Endodermal cell (in vitro differentiated cells): ENCODE data around the gene GAA. TPM values are rescaled to one million over a fixed set of nuclear protein-coding genes. Genes with fewer than 3 reads are reported as not detected.

Experiments
- DNase-seq: peaks from one replicate; pipeline ENCODE4 v3.0.0-alpha.2; 2017
- H3K27ac ChIP-seq: 2 replicates; pipeline ENCODE4 v1.5.1; 2013; ENCODE audit warnings: mild to moderate bottlenecking, low read depth, low read length, moderate library complexity
- H3K27me3 ChIP-seq: 2 replicates; pipeline ENCODE4 v1.6.1; 2013; ENCODE audit warnings: mild to moderate bottlenecking, low read length, moderate library complexity; ENCODE audit not compliant: insufficient read depth, control insufficient read depth, poor library complexity, severe bottlenecking
- H3K36me3 ChIP-seq: 2 replicates; pipeline ENCODE4 v1.7.0; 2013; ENCODE audit warnings: mild to moderate bottlenecking, low read length, moderate library complexity; ENCODE audit not compliant: control insufficient read depth, insufficient read depth
- H3K4me1 ChIP-seq: one replicate; pipeline ENCODE4 v1.7.0; 2013; ENCODE audit warnings: low read length; ENCODE audit not compliant: control insufficient read depth, insufficient read depth
- H3K4me3 ChIP-seq: 2 replicates; pipeline ENCODE4 v1.5.1; 2013; ENCODE audit warnings: mild to moderate bottlenecking, low read length, moderate library complexity
- H3K9ac ChIP-seq: 2 replicates; pipeline ENCODE4 v1.6.1; 2013; ENCODE audit warnings: mild to moderate bottlenecking, low read length, moderate library complexity; ENCODE audit not compliant: poor library complexity, severe bottlenecking; ENCODE audit errors: extremely low read depth
- H3K9me3 ChIP-seq: 2 replicates; pipeline ENCODE4 v1.6.1; 2013; ENCODE audit warnings: mild to moderate bottlenecking, low read length, moderate library complexity; ENCODE audit not compliant: control insufficient read depth
- H3K27ac Mint-ChIP-seq: 2 replicates; pipeline ENCODE4 v1.8.0; 2020; ENCODE audit warnings: mixed read lengths
- H3K27me3 Mint-ChIP-seq: 2 replicates; pipeline ENCODE4 v1.8.0; 2021; ENCODE audit warnings: mild to moderate bottlenecking, mixed read lengths; ENCODE audit not compliant: insufficient read depth
- H3K36me3 Mint-ChIP-seq: 2 replicates; pipeline ENCODE4 v1.8.0; 2020; ENCODE audit warnings: low read depth, mixed read lengths
- H3K4me1 Mint-ChIP-seq: 2 replicates; pipeline ENCODE4 v1.8.0; 2020; ENCODE audit warnings: mixed read lengths
- H3K4me3 Mint-ChIP-seq: 2 replicates; pipeline ENCODE4 v1.8.0; 2020; ENCODE audit warnings: mild to moderate bottlenecking, moderate library complexity, mixed read lengths
- H3K9me3 Mint-ChIP-seq: 2 replicates; pipeline ENCODE4 v1.8.0; 2020; ENCODE audit warnings: mild to moderate bottlenecking, mixed read lengths
- CTCF ChIP-seq: fragments of 200-600 bp; sonication (generic); conservative IDR thresholded peaks from 2 replicates; pipeline ENCODE4 v1.5.0; 2021; ENCODE audit warnings: antibody characterized with exemption, mild to moderate bottlenecking
- WGBS, 2 experiments: methylation state at CpG; one replicate each; pipeline versions ENCODE4 v1.1.5 to v1.1.7; 2013; ENCODE audit warnings: missing lambda C conversion rate in 2 of 2, mixed read lengths in 1 of 2; ENCODE audit not compliant: insufficient coverage in 1 of 2, insufficient read length in 1 of 2; 5-methylcytosine and 5-hydroxymethylcytosine counted together
- total RNA-seq, 2 donors: library from RNA; stranded (reverse); fragmentation: NEBNext Ultra II Directional in 1 of 2; extraction: Animal tissue kit (Norgen Biotek cat#: 25700) in 1 of 2; gene quantifications; 2 replicates in 1 of 2; 3 replicates in 1 of 2; pipeline ENCODE4 v1.2.1, GENCODE V29; 2021

The GAA gene
- total RNA-seq, 2 donors from 2014 or later = 46.4 to 72.3 TPM

DNA sequence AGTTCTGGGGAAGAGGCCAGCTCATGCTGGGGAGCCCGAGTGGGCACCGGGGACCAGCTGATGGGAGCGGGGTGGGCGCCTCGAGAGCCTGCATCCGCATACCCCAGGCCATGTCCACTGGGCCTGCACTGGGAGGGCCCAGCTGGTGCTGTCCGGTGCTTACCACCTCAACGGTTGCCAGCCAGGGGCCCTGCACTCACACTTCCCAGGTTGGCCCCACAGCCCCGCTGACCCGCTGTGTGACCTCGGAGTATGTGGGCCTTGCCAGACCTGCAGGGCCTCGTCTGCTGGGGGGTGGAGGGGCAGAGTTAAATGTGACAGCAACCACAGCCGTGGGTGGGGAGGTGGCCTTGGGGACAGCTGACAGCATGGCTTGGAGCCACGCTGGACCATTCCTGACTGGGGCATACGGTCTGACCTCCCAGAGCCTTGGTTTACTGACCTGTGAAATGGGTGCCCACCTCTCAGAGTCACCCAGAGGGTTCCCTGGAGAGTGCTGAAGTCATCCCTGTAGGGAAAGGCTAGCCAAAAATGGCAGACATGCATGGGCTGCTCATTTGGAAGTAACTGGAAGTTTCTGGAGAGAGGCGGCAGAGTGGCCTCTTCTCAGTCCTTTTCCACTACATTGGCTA lies 5.4 kb upstream of the GAA start:
- Histone ChIP-seq H3K4me1 (no peaks in the 10 kb centered on the region), H3K36me3 (no peaks in the 10 kb centered on the region), H3K9ac (no peak overlapping the region), H3K27me3 (no peaks in the 10 kb centered on the region), H3K27ac (no peak overlapping the region), H3K4me3 (no peak overlapping the region), H3K9me3 (no peaks in the 10 kb centered on the region)
- Mint-ChIP-seq H3K27me3 (peaks cover 7% of the 10 kb centered on the region), H3K36me3 (peaks cover 1% of the 10 kb centered on the region), H3K27ac (no peak overlapping the region), H3K4me1 (peaks cover 3% of the 10 kb centered on the region), H3K4me3 (no peak overlapping the region), H3K9me3 (no peaks in the 10 kb centered on the region)
- peak; percentile 46 for DNase-seq
- no peak for TF ChIP-seq CTCF
- WGBS, 2 experiments = 93% methylated on average over 7 to 16 of the region's 16 CpGs

DNA sequence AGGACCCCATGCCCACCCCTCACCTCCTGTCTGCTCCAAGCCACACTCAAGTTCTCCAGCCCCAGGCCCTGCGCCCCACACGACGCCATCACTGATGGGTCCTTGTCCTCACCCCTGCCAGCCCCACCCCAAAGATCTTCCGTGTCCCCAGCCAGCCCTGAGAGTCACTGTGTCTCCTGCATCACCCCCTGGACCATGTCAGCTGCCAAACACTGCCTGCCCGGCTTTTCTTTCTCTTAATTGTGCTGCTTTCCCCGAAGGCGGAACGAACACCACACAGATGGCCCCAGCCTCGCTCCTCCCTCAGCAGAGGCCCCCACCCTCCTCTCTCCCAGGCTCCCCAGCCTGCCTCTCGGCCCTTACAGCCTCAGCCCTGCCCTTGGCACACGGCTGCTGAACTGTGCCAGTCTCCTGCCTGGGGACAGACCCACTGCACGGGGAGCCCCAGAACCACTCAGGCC lies 4.8 kb upstream of the GAA start:
- no peak for TF ChIP-seq CTCF
- Histone ChIP-seq H3K27ac (peak overlapping the region; percentile 63), H3K9me3 (no peaks in the 10 kb centered on the region), H3K9ac (no peak overlapping the region), H3K4me1 (no peaks in the 10 kb centered on the region), H3K27me3 (no peaks in the 10 kb centered on the region), H3K36me3 (no peaks in the 10 kb centered on the region), H3K4me3 (no peak overlapping the region)
- H3K36me3 Mint-ChIP-seq = peaks cover 1% of the 10 kb centered on the region
- WGBS, 2 experiments = 76 to 91% methylated on average over 8 to 12 of the region's 12 CpGs
- peaks cover 3% of the 10 kb centered on the region for H3K4me1 Mint-ChIP-seq
- H3K27ac Mint-ChIP-seq = no peak overlapping the region
- peaks cover 7% of the 10 kb centered on the region for H3K27me3 Mint-ChIP-seq
- no peak overlapping the region for H3K4me3 Mint-ChIP-seq
- no peaks in the 10 kb centered on the region for H3K9me3 Mint-ChIP-seq
- no peak for DNase-seq

DNA sequence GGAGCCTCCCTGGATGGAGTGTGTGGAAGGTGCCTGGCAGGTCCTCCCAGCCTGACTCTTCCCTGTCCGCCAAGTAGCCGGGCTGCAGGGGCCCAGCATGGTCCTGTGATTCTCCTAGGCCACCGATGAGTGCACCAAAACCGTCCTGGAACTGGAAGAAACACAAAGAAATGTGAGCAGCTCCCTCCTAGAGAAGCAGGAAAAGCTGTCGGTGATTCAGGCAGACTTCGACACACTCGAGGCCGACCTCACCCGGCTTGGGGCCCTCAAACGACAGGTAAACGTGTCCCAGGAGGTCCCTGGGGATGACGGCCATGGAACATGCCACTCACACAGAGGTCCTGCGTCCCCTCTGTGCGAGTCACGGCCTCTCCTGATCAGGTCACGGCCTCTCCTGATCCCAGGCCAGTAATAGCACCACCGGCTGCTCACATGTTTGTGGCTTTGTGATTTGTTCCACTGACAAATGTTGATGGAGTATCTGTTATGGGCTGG lies 4.2 kb upstream of the GAA start:
- H3K4me3 Mint-ChIP-seq = no peak overlapping the region

More for the DNA sequence above, 4.2 kb upstream of the GAA start:
- Mint-ChIP-seq H3K4me1 (peaks cover 6% of the 10 kb centered on the region), H3K36me3 (peaks cover 1% of the 10 kb centered on the region), H3K27ac (no peak overlapping the region), H3K9me3 (no peaks in the 10 kb centered on the region), H3K27me3 (peaks cover 7% of the 10 kb centered on the region)
- DNase-seq = peak; percentile 44
- no peaks in the 10 kb centered on the region for H3K27me3 ChIP-seq
- 93% methylated on average over 11 to 17 of the region's 17 CpGs for WGBS, 2 experiments
- no peak for TF ChIP-seq CTCF
- peak overlapping the region; percentile 63 for H3K27ac ChIP-seq
- H3K36me3 ChIP-seq = no peaks in the 10 kb centered on the region
- no peaks in the 10 kb centered on the region for H3K9me3 ChIP-seq
- H3K4me1 ChIP-seq = no peaks in the 10 kb centered on the region
- H3K9ac ChIP-seq = no peak overlapping the region
- no peak overlapping the region for H3K4me3 ChIP-seq
